NCI-H345 treated with DMSO at 0.1 percent for 48 hours (cell line): ENCODE measurements around the gene OR2V2.
"Not testable (repeated sequence)": the region's sequence is repeated elsewhere in the genome, so short reads cannot be mapped to it uniquely, and the experiment has no call there.

Source experiments
- DNase-seq: peaks from one replicate; lab custom pipeline; 2025; ENCODE audit not compliant: unreplicated experiment; lab: John Stamatoyannopoulos, UW

Gene OR2V2

GRCh38 chr5:181168595-181169118 is 21.3 kb downstream of the OR2V2 start:
- no peak for DNase-seq

- DNase-seq, result not testable (repeated sequence)
Observed at GRCh38 chr5:181169459-181170236, 22.3 kb downstream of the OR2V2 start.

GRCh38 chr5:181170237-181170825 is 22.9 kb downstream of the OR2V2 start:
- DNase-seq, result no peak

- no peak for DNase-seq
Observed at GRCh38 chr5:181170996-181171395, 23.6 kb downstream of the OR2V2 start.

- DNase-seq, result no peak
Observed at GRCh38 chr5:181171782-181172181, 24.4 kb downstream of the OR2V2 start.

- DNase-seq, result no peak
Observed at GRCh38 chr5:181173027-181173419, 25.6 kb downstream of the OR2V2 start.

GRCh38 chr5:181173420-181174342 is 26.3 kb downstream of the OR2V2 start:
- DNase-seq, result no peak

GRCh38 chr5:181176254-181176952 is 29.0 kb downstream of the OR2V2 start:
- DNase-seq, result no peak

GRCh38 chr5:181177559-181177958 is 30.2 kb downstream of the OR2V2 start:
- DNase-seq, result not testable (repeated sequence)

GRCh38 chr5:181181650-181182565 is 34.5 kb downstream of the OR2V2 start:
- no peak for DNase-seq

- no peak for DNase-seq
Observed at GRCh38 chr5:181182651-181183050, 35.3 kb downstream of the OR2V2 start.

GRCh38 chr5:181184845-181185216 is 37.4 kb downstream of the OR2V2 start:
- no peak for DNase-seq

GRCh38 chr5:181185560-181185959 is 38.2 kb downstream of the OR2V2 start:
- DNase-seq, result no peak

- no peak for DNase-seq
Observed at GRCh38 chr5:181186022-181186421, 38.6 kb downstream of the OR2V2 start.

- no peak for DNase-seq
Observed at GRCh38 chr5:181186986-181187499, 39.7 kb downstream of the OR2V2 start.

GRCh38 chr5:181187500-181188213 is 40.3 kb downstream of the OR2V2 start:
- DNase-seq, result no peak

GRCh38 chr5:181188700-181189362 is 41.4 kb downstream of the OR2V2 start:
- DNase-seq, result no peak

GRCh38 chr5:181189363-181189961 is 42.1 kb downstream of the OR2V2 start:
- DNase-seq, result no peak
